Measurements from ENCODE around the gene PHACTR3. TPM values are rescaled to one million over a fixed set of nuclear protein-coding genes. Genes with fewer than 3 reads are reported as not detected.

PHACTR3 gene
- total and polyA plus RNA-seq, 2 experiments from 2014 or later, result 0.45 to 0.61 TPM

DNA sequence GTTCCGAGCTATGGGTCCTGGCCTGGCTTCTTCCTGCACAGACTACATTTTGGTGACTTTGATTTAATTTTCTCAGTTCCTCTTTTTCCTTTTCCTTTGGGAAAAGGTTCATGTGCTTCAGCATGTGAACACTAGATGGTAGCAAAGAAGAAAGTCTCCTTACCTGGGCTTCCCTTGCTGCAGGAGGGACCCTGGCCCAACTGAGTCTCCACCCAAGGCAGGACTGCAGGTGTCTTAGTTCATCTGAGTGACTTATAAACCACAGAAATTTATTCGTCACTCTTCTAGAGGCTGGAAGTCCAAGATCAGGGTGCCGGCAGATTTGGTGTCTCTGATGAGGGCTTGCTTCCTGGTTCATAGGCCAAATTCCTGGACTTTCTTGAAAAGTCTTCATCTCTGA lies 165.9 kb downstream of the PHACTR3 start:
- Histone ChIP-seq H3K27me3 (ENCODE audit: insufficient read depth) (no peaks in the 10 kb centered on the region), H3K4me3 (no peak overlapping the region), H3F3A (replicated peaks; ENCODE audit: low read depth) (no peaks in the 10 kb centered on the region), H3K36me3 (ENCODE audit: insufficient read depth) (no peaks in the 10 kb centered on the region), H3K9me2 (ENCODE audit: insufficient read depth) (no peaks in the 10 kb centered on the region), H4K20me1 (replicated peaks; ENCODE audit: insufficient read depth) (no peaks in the 10 kb centered on the region), H3K79me2 (replicated peaks; ENCODE audit: insufficient read depth) (no peaks in the 10 kb centered on the region), H3K4me1 (ENCODE audit: insufficient read depth) (no peaks in the 10 kb centered on the region), H2AFZ (no peak overlapping the region), H3K4me2 (no peak overlapping the region), H3K27ac (ENCODE audit: low read depth) (no peak overlapping the region)
- Mint-ChIP-seq H3K36me3 (ENCODE audit: low read depth) (no peaks in the 10 kb centered on the region), H3K27me3 (ENCODE audit: insufficient read depth, low read depth, poor library complexity) (peaks cover 21% of the 10 kb centered on the region), H3K4me3 (no peak overlapping the region), H3K9me3 (peaks cover 14% of the 10 kb centered on the region), H3K27ac (no peak overlapping the region), H3K4me1 (peaks cover 2% of the 10 kb centered on the region; the same call in 1 of the 3 replicates)
- peak; percentile 76 for ATAC-seq
- peak; percentile 49 for DNase-seq (ENCODE audit: low spot score)
- TF ChIP-seq REST (IDR thresholded peaks at IDR 0.05; ENCODE audit: unreplicated experiment) (no peak), JUNB (IDR thresholded peaks at IDR 0.05; ENCODE audit: unreplicated experiment) (no peak)
- TF ChIP-seq, protein P1, sequence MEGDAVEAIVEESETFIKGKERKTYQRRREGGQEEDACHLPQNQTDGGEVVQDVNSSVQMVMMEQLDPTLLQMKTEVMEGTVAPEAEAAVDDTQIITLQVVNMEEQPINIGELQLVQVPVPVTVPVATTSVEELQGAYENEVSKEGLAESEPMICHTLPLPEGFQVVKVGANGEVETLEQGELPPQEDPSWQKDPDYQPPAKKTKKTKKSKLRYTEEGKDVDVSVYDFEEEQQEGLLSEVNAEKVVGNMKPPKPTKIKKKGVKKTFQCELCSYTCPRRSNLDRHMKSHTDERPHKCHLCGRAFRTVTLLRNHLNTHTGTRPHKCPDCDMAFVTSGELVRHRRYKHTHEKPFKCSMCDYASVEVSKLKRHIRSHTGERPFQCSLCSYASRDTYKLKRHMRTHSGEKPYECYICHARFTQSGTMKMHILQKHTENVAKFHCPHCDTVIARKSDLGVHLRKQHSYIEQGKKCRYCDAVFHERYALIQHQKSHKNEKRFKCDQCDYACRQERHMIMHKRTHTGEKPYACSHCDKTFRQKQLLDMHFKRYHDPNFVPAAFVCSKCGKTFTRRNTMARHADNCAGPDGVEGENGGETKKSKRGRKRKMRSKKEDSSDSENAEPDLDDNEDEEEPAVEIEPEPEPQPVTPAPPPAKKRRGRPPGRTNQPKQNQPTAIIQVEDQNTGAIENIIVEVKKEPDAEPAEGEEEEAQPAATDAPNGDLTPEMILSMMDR (conservative IDR thresholded peaks at IDR 0.05; ENCODE audit: low read depth in 2 of 2), result peak; percentile 51 to 53

DNA sequence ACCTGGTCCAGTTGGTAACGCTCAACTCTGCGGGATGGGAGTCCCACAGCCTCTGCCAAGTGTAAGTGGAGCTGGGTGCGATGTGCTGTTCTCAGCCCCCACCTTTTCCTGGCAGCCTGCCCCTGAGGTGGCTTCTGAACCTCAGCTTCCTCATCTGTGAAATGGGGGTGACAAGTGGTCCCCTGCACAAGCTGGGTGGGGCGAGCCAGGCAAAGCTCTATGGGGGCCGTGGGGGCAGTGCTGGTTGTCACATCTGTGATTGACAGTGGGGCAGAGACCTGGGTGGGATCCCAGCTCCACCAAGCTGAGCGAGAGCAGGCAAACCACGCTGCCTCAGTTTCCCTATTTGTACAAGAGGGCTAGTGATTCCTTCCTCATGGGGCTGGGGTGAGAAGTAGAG lies 166.5 kb downstream of the PHACTR3 start:
- DNase-seq (ENCODE audit: low spot score) (no peak), ATAC-seq (no peak)
- no peaks in the 10 kb centered on the region for H3K36me3 Mint-ChIP-seq (ENCODE audit: low read depth)
- Histone ChIP-seq H3K4me2 (no peak overlapping the region), H3K4me3 (no peak overlapping the region), H3K36me3 (ENCODE audit: insufficient read depth) (no peaks in the 10 kb centered on the region), H4K20me1 (replicated peaks; ENCODE audit: insufficient read depth) (no peaks in the 10 kb centered on the region), H3K27ac (ENCODE audit: low read depth) (no peak overlapping the region), H3K4me1 (ENCODE audit: insufficient read depth) (no peaks in the 10 kb centered on the region), H3K9me2 (ENCODE audit: insufficient read depth) (no peaks in the 10 kb centered on the region), H2AFZ (no peak overlapping the region), H3K79me2 (replicated peaks; ENCODE audit: insufficient read depth) (no peaks in the 10 kb centered on the region), H3F3A (replicated peaks; ENCODE audit: low read depth) (no peaks in the 10 kb centered on the region), H3K27me3 (ENCODE audit: insufficient read depth) (no peaks in the 10 kb centered on the region)
- peaks cover 2% of the 10 kb centered on the region; the same call in 1 of the 3 replicates for H3K4me1 Mint-ChIP-seq
- peaks cover 15% of the 10 kb centered on the region for H3K27me3 Mint-ChIP-seq (ENCODE audit: insufficient read depth, low read depth, poor library complexity)
- H3K27ac Mint-ChIP-seq, result no peak overlapping the region
- no peak overlapping the region for H3K4me3 Mint-ChIP-seq
- H3K9me3 Mint-ChIP-seq, result peaks cover 8% of the 10 kb centered on the region; the same call in 2 of the 3 replicates
- TF ChIP-seq REST (IDR thresholded peaks at IDR 0.05; ENCODE audit: unreplicated experiment) (no peak), EZH2 (IDR thresholded peaks at IDR 0.05; ENCODE audit: low read depth, unreplicated experiment) (no peak), ZNF331 (CRISPR knock-in tag; IDR thresholded peaks at IDR 0.05; ENCODE audit: low read depth) (no peak), CREB1 (CRISPR knock-in tag; IDR thresholded peaks at IDR 0.05; ENCODE audit: low read depth) (no peak)
- TF ChIP-seq, protein P1 (conservative IDR thresholded peaks at IDR 0.05; ENCODE audit: low read depth in 2 of 2), result no peak
